Keratinocyte (primary cell): Measurements from ENCODE around the gene CRACR2A.

Source experiments
- CTCF ChIP-seq, 3 experiments: IDR thresholded peaks in 1 of 3; conservative IDR thresholded peaks in 1 of 3; optimal IDR thresholded peaks in 1 of 3; 2 replicates in 2 of 3; 3 replicates in 1 of 3; pipeline versions ENCODE3 to v1.5.1; 2011; ENCODE audit warnings: low read length in 3 of 3, mild to moderate bottlenecking in 3 of 3, moderate library complexity in 2 of 3, control low read depth in 1 of 3, inconsistent platforms in 1 of 3; ENCODE audit not compliant: insufficient read depth in 2 of 3; ENCODE audit errors: extremely low read depth in 1 of 3
- EZH2 ChIP-seq: IDR thresholded peaks from one replicate; pipeline ENCODE4 v1.6.1; 2012; ENCODE audit warnings: inconsistent platforms, mild to moderate bottlenecking, low read length, moderate library complexity

DNA sequence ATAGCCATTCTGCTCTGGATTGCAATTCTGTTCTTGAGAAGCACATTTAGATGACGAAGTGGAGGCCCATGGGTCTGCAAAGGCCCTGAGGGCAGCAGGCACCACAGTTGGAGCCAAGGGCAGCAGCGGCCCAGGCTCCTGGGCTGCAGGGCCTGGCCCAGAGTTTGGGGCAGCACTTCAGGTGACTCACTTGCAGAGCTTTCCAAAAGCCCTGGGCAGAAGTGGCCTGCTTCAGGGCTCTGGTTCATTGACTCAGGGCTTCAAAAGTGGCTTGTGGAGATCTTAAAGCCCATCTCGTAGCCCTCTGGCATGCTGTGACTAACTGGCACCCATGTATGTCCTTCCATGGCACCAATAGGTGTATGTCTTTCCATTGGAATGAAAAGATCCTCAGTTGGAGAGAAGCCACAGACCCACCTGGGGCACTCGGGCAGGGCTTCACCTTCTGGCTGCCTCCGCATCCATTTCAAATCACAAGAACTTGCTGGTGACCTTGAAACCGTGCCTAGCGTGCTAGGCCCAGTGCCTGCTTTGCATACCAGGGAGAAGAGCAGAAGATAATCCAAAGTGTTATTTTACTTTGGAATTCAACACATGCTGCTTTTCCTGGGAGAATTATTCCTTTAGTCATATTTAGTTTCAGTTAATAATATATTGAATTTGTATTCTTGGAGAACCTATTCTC lies 155.2 kb downstream of the CRACR2A start:
- TF ChIP-seq CTCF (optimal IDR thresholded peaks at IDR 0.05 in 1 of 3, IDR thresholded peaks at IDR 0.05 in 1 of 3, conservative IDR thresholded peaks at IDR 0.05 in 1 of 3; ENCODE audit: extremely low read depth in 1 of 3, insufficient read depth in 2 of 3, low read length in 3 of 3) (no peak), EZH2 (no peak)
